ENCODE results near the gene STK36. TPM values are rescaled to one million over a fixed set of nuclear protein-coding genes. Genes with fewer than 3 reads are reported as not detected.

The STK36 gene, protein sequence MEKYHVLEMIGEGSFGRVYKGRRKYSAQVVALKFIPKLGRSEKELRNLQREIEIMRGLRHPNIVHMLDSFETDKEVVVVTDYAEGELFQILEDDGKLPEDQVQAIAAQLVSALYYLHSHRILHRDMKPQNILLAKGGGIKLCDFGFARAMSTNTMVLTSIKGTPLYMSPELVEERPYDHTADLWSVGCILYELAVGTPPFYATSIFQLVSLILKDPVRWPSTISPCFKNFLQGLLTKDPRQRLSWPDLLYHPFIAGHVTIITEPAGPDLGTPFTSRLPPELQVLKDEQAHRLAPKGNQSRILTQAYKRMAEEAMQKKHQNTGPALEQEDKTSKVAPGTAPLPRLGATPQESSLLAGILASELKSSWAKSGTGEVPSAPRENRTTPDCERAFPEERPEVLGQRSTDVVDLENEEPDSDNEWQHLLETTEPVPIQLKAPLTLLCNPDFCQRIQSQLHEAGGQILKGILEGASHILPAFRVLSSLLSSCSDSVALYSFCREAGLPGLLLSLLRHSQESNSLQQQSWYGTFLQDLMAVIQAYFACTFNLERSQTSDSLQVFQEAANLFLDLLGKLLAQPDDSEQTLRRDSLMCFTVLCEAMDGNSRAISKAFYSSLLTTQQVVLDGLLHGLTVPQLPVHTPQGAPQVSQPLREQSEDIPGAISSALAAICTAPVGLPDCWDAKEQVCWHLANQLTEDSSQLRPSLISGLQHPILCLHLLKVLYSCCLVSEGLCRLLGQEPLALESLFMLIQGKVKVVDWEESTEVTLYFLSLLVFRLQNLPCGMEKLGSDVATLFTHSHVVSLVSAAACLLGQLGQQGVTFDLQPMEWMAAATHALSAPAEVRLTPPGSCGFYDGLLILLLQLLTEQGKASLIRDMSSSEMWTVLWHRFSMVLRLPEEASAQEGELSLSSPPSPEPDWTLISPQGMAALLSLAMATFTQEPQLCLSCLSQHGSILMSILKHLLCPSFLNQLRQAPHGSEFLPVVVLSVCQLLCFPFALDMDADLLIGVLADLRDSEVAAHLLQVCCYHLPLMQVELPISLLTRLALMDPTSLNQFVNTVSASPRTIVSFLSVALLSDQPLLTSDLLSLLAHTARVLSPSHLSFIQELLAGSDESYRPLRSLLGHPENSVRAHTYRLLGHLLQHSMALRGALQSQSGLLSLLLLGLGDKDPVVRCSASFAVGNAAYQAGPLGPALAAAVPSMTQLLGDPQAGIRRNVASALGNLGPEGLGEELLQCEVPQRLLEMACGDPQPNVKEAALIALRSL (N-terminal part only)
- total RNA-seq: 8.3 and 10.8 TPM in 2 replicates

DNA sequence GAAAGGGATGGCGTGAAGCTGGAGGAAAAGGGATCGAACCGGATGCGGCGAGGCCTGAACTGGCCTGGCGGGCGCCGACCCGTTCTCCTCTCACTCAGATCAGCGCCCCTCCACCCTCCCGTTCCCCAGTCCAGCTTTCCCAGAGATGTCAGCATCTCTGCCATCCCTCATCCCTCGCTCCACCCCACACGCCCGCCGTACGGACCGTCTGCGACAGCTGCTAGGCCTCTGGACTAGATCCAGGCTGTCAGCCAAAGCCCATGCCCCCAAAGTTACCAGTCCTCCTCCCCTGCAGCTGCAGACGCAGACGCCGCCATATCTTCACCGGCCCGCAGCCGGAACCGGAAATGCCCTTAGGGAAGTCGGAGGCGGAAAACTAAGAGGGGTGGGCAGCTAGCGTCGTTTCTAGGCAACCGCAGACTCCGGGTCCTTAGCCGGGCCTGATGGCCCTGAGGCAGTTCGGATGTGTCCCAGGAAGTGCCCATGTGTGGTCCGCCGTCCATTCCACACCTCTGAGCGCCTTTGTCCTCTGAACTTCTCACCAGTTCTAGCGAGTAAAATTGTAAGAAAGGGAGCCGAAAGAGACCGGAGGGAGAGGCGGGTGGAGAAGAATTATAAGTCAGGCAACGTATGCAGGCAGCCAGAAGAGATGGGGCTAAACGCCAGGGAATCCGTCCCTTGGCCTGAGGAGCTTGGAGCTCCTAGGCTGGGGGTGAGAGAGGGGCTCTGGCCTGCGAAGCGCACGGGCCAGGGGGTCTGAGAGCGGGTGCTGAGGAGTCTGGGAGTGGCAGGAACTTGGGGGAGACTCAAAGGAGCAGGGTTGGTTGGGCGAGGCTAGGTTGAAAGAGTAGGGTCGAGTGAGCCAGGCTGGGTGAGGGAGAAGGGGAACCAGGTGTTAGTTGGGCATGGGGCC, at the start of gene STK36, which contains the start of gene RNF25:
Gene STK36 (plus strand): TSS at position 433 of the 913 bp plus-strand sequence. CDS start 744 bp downstream, outside the sequence.
Gene RNF25 (minus strand): TSS at position 349 of the 913 bp plus-strand sequence. CDS start 32 bp downstream, at position 317.

DNA sequence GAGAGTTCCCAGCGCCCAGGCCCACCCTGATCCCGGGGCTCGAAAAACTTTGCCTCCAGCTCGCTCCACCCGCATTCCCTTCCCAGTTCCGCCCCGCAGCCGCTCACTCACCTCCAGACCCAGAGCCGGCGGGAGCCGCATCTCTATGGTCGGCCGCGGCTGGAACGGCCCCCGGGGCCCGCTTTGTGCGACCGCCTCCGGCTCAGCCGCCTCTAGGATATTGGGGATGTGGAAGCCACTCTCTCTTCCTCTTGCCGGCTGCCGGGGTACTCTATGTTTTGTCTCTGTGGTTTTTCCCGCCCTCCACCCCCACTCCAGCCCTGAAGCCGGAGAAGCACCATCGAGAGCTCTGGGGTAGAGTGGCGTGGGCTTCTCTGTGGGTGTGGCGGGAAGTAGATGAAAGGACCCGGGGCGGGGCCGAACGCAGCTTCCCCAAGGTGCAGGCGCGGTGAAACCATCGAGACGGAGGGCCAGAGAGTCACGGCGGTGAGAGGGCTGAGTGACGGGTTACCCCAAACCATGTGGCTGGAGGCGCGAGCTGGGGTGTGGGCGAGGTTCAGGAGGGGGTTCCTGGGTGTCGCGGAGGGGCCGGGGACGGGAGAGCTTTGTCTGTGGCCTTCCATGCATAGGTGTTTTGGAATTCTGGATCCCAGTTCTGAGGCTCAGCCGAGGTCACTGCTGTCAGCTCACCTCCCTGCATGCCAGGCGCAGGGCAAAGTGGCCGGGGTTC, 12.5 kb upstream of the STK36 start, which contains the start of the genes BCS1L and ZNF142:
Gene BCS1L (plus strand): TSS at position 426 of the 730 bp plus-strand sequence. CDS start 1,305 bp downstream, outside the sequence.
Gene ZNF142 (minus strand): TSS at position 366 of the 730 bp plus-strand sequence. CDS start 3,194 bp downstream, outside the sequence.

DNA sequence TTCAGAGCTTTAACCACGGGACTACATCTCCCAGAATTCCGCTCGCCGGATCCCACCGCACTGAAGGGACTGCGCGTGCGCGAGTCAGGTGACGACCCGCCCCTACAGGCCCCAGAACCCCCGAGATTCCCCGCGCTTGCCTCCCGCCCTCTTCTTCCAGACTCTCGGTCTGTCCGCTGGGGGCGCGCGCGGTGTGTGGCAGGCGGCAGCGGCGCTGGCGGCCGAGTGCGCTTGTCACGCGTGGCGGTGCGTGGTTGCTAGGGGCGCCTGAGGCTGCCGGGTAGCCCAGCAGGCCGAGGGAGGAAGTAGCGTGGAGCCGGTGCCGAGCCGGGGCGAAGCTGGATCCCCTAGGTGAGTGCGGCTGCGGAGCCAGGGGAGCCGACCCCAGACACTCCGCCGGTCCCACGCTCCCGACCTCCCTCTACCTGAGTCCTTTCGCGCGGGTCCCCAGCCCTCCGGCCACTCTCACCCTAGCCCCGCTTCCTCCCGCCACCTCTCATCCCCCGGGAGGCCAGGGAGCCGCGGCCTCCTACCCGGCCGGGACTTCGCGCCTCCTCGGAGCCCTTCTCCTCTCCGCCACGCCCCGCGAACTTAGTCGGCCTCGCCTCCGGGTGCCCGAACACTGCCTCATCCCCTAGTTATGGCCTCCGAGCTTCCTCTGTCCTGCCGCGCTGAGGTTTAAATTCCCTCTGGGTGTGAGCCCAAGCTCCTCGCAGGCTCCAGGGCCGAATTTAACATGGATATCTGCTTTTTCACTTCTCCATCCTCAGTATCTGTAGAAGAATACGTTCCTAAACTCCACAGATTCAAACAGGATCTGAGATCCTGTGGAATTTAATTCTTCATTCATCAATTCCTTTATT, 39.0 kb downstream of the STK36 start, which contains the start of gene TTLL4:
Gene TTLL4 (plus strand): TSS at position 149 of the 863 bp plus-strand sequence. CDS start 26,842 bp downstream, outside the sequence.

Other genes starting within 250 kb of the STK36 start
- 5.8 and 6.5 TPM in 2 replicates for gene USP37, start 103.7 kb upstream of the STK36 start, total RNA-seq
- 70.3 and 86.3 TPM in 2 replicates for gene CNOT9, start 103.2 kb upstream of the STK36 start, total RNA-seq
- 0.60 and 1.2 TPM in 2 replicates for gene PLCD4, start 64.2 kb upstream of the STK36 start, total RNA-seq
- 15.1 and 15.2 TPM in 2 replicates for gene ZNF142, start 12.5 kb upstream of the STK36 start, total RNA-seq
- 36.9 and 42.3 TPM in 2 replicates for gene BCS1L, start 12.4 kb upstream of the STK36 start, total RNA-seq
- gene RNF25, start 84 bp upstream of the STK36 start, total RNA-seq: 19.9 and 26.9 TPM in 2 replicates
- gene TTLL4, start 38.7 kb downstream of the STK36 start, total RNA-seq: 13.9 and 17.5 TPM in 2 replicates
- 6.4 and 7.4 TPM in 2 replicates for gene CYP27A1, start 110.1 kb downstream of the STK36 start, total RNA-seq
- not detected in 2 replicates for gene PRKAG3, start 159.7 kb downstream of the STK36 start, total RNA-seq
- gene WNT6, start 187.7 kb downstream of the STK36 start, total RNA-seq: not detected in 2 replicates
- not detected in 2 replicates for gene WNT10A, start 208.8 kb downstream of the STK36 start, total RNA-seq